A673 (cell line): ENCODE measurements around the gene MYOCD.

Source experiments
- CTCF ChIP-seq: fragments of 300-800, 200-600 bp; sonication (generic); conservative IDR thresholded peaks from 2 replicates; pipeline ENCODE4 v1.5.1; 2017; ENCODE audit warnings: low read depth, mild to moderate bottlenecking, antibody characterized with exemption, low read length, moderate library complexity, mixed read lengths
- EZH2 ChIP-seq: fragments of 200-600 bp; sonication (generic); IDR thresholded peaks from 2 replicates; pipeline ENCODE4 v1.6.1; 2017; ENCODE audit warnings: borderline replicate concordance, low read depth, mild to moderate bottlenecking, mixed read lengths, antibody characterized with exemption, low read length; ENCODE audit not compliant: poor library complexity, severe bottlenecking

DNA sequence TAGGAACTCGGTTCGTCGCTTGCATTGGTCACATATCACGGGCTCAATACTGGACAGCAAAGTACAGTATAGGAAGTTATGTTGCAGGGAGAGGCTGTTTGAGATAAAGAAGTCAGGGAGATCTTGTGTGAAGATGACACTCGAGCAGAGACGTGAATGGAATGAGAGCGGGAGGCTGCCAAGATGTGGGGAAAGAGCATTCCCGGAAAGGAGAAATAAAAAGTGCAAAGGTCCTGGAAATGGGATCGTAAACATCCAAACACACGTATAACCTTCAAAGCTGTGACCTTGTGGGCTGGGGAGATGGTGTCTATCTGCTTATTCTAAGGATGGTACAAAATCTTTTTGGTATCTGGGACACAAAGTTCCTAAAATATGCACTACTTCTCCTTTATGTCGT lies 43.0 kb upstream of the MYOCD start:
- TF ChIP-seq CTCF (no peak), EZH2 (no peak)
